HFF-Myc (cell line): Measurements from ENCODE around the gene DCAF17.
"Not testable (repeated sequence)": the region's sequence is repeated elsewhere in the genome, so short reads cannot be mapped to it uniquely, and the experiment has no call there.

Experiments used
- DNase-seq: peaks from one replicate; pipeline ENCODE4 v3.0.0-alpha.2; 2011; ENCODE audit warnings: low read depth; ENCODE audit errors: extremely low read depth
- H3K4me3 ChIP-seq: replicated peaks from 2 replicates; pipeline ENCODE4 v1.5.1; 2011; ENCODE audit warnings: low read depth, mild to moderate bottlenecking, control low read depth, low read length
- CTCF ChIP-seq: IDR thresholded peaks from 2 replicates; pipeline ENCODE4 v1.5.1; 2012; ENCODE audit warnings: mild to moderate bottlenecking, low read depth, low read length, control low read depth; ENCODE audit errors: missing control alignments

The DCAF17 gene

GRCh38 chr2:171530378-171530777 is 96.4 kb downstream of the DCAF17 start:
- no peak overlapping the region for H3K4me3 ChIP-seq
- TF ChIP-seq CTCF = no peak

GRCh38 chr2:171530859-171531258 is 96.8 kb downstream of the DCAF17 start:
- H3K4me3 ChIP-seq, DNase-seq: not testable (repeated sequence)

More at GRCh38 chr2:171530378-171530777, 96.4 kb downstream of the DCAF17 start:
- DNase-seq = no peak

DNA sequence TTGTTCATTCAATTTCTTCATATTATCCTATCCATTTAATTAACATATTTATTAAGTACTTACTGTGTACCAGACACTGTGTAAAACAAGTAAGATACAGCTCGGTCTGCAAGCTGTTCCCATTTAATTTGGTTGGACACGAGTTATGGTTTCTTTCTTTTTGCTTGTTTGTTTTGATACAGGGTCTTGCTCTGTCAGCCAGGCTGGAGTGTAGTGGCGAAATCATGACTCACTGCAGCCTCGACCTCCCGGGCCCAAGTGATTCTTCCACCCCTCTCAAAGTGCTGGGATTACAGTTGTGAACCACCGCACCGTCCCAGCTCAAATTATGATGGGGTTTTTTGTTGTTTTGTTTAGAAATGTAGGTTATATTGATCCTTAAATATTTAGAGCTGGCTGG is 97.3 kb downstream of the DCAF17 start:
- H3K4me3 ChIP-seq = no peak overlapping the region
- DNase-seq = no peak
- no peak for TF ChIP-seq CTCF

DNA sequence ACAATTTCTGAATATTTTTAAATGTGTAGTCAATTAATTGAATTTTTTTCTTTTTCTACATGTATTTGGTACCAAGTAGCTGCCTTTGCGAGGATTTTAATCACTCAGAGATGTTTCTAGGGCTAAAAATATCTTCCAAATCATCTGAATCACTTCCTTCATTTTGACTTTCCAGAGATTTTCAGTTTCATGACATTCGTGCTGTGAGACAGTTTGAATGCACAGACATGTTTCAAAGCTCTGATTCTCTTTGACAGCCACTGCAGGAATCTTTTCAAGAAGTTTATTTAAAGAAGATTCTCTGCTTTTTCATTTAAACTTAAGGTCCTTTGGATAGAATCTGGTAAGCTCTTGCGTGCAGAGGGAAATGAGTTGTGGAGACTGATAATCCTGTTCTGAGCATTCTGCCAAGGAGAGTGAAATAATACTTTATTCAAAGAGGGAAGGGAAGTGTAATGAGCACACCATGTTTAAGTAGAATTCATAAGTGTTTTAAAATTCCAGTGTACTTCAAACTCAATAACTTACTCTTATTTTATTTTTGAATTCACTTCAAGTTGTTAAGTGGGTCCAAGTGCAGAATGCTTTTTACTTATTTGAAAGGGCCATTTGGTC is 97.9 kb downstream of the DCAF17 start:
- no peak for DNase-seq
- H3K4me3 ChIP-seq = no peak overlapping the region

GRCh38 chr2:171533331-171533730 is 99.3 kb downstream of the DCAF17 start:
- no peak for TF ChIP-seq CTCF
- DNase-seq = no peak
- no peak overlapping the region for H3K4me3 ChIP-seq

More for the DNA sequence above, 97.9 kb downstream of the DCAF17 start:
- no peak for TF ChIP-seq CTCF
